K562 (cell line): ENCODE results near the gene CACYBP. TPM values are rescaled to one million over a fixed set of nuclear protein-coding genes. Genes with fewer than 3 reads are reported as not detected.

ENCODE experiments used
- AFF4 ChIP-seq: sonication (generic); formaldehyde crosslinking; IDR thresholded peaks from 2 replicates; pipeline ENCODE4 v1.8.0; 2023; ENCODE audit warnings: mild to moderate bottlenecking, missing genetic modification reagents
- FIP1L1 ChIP-seq: fragments of 200-400 bp; formaldehyde crosslinking; IDR thresholded peaks from 2 replicates; pipeline ENCODE4 v1.6.1; 2018; ENCODE audit warnings: mild to moderate bottlenecking, low read depth, low read length; ENCODE audit not compliant: poor library complexity, severe bottlenecking
- HDGF ChIP-seq: fragments of 450-650 bp; IDR thresholded peaks from 2 replicates; pipeline ENCODE4 v1.6.1; 2016
- HINFP ChIP-seq: fragments of 450-650 bp; conservative IDR thresholded peaks from 2 replicates; pipeline ENCODE4 v1.6.1; 2016; ENCODE audit warnings: missing genetic modification characterization, low read depth, mild to moderate bottlenecking, control low read depth, missing compliant biosample characterization
- MAFK ChIP-seq: IDR thresholded peaks from 2 replicates; pipeline ENCODE4 v1.6.1; 2011; ENCODE audit warnings: low read length, improper control_type of control experiment
- NCOA4 ChIP-seq: fragments of 450-650 bp; IDR thresholded peaks from 2 replicates; pipeline ENCODE4 v1.6.1; 2018; ENCODE audit warnings: mild to moderate bottlenecking; ENCODE audit not compliant: partially characterized antibody
- NFE2L1 ChIP-seq: fragments of 450-650 bp; IDR thresholded peaks from 2 replicates; pipeline ENCODE4 v1.6.1; 2016; ENCODE audit warnings: missing genetic modification characterization, low read depth, mild to moderate bottlenecking, missing compliant biosample characterization, moderate library complexity, borderline replicate concordance
- NKRF ChIP-seq: fragments of 450-650 bp; IDR thresholded peaks from 2 replicates; pipeline ENCODE4 v1.6.1; 2016; ENCODE audit warnings: borderline replicate concordance
- NRF1 ChIP-seq, 2 experiments: fragments of 450-650 bp; IDR thresholded peaks in 1 of 2; conservative IDR thresholded peaks in 1 of 2; 2 replicates each; pipeline ENCODE4 v1.6.1; 2014; ENCODE audit warnings: mild to moderate bottlenecking in 2 of 2
- RAD21 ChIP-seq, 2 experiments: fragments of 250-450 bp in 1 of 2; fragments of 450-650 bp in 1 of 2; sonication (Bioruptor Pico) in 1 of 2; formaldehyde crosslinking in 1 of 2; IDR thresholded peaks in 1 of 2; conservative IDR thresholded peaks in 1 of 2; 2 replicates each; pipeline versions ENCODE4 v1.4.0 to v1.8.0; 2020 to 2022; ENCODE audit warnings: mild to moderate bottlenecking in 2 of 2, moderate library complexity in 1 of 2
- STAT5A ChIP-seq: IDR thresholded peaks from 2 replicates; pipeline ENCODE4 v1.6.1; 2012; ENCODE audit warnings: low read length, inconsistent platforms, borderline replicate concordance
- TEAD4 ChIP-seq, 2 experiments: sonication (generic) in 1 of 2; formaldehyde crosslinking in 1 of 2; IDR thresholded peaks; 2 replicates each; pipeline versions ENCODE4 v1.6.1 to v1.8.0; 2012 to 2022; ENCODE audit warnings: borderline replicate concordance in 1 of 2, inconsistent platforms in 1 of 2, low read length in 1 of 2, mild to moderate bottlenecking in 1 of 2, missing genetic modification reagents in 1 of 2
- ZFP36 ChIP-seq: fragments of 150-350 bp; IDR thresholded peaks from 2 replicates; pipeline ENCODE4 v1.6.1; 2018; ENCODE audit warnings: low read length, low read depth; ENCODE audit not compliant: partially characterized antibody
- polyA plus RNA-seq, 8 experiments: library from polyadenylated mRNA; depleted of rRNA in 4 of 8; stranded (reverse) in 5 of 8; unstranded in 3 of 8; fragments of >200 nt; fragmentation: Nextera tagmentation in 2 of 8; fragmentation: Illumina TruSeq in 1 of 8; extraction: Ambion mirVana in 2 of 8; extraction: Trizol in 1 of 8; gene quantifications; 2 replicates each; pipeline versions ENCODE4 v1.2.1 to v1.2.3, GENCODE V29; 2011 to 2014; ENCODE audit warnings: inconsistent platforms in 1 of 8, missing spikeins in 1 of 8
- total RNA-seq, 7 experiments: library from RNA; depleted of rRNA in 6 of 7; stranded (reverse); fragments of >200 nt in 6 of 7; fragmentation: Illumina TruSeq in 2 of 7; extraction: Trizol in 2 of 7; gene quantifications; 2 replicates each; pipeline versions ENCODE4 v1.2.1 to v1.2.3, GENCODE V29; 2011 to 2021; ENCODE audit warnings: low replicate concordance in 1 of 7
- TF ChIP-seq, protein P1 (sequence below): sonication (generic); formaldehyde crosslinking; IDR thresholded peaks from 2 replicates; pipeline ENCODE4 v1.8.1; 2023; ENCODE audit warnings: mild to moderate bottlenecking, missing genetic modification reagents

Gene CACYBP
- total and polyA plus RNA-seq, 9 of the 15 experiments (the other 6 are each of a cell fraction or from before 2014, with no cell fraction given): 147 to 1,576 (median 488) TPM

DNA sequence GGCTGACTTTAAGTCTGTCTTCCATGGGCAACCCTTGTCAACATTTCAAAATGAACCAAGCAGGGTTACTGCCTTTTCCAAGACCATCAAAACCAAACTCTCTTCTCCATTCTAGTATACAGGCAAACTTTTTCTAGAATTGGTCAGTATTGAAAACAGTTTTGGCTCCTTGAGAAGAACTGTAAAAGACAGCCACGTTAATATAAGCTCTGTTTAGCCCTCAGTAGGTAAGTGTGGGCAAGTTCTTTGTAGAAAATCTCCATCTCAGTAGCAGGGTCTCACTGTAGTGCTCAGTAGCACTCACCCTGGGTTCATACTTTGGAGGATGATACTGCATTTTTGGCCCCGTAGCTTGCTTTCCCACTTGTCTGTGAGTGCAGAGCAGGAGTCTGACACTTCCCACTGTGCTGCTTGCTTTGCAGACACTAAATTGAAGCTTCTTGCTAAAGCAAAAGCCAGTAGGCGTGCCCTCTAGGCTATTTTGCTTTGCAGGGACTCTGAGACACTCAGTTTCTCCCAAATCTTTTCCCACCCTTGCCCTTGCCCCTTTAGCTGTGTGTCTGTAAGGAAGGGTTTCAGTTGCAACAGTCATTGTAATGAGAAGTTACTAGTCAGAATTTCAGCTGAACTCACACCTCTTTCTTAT, 34.3 kb upstream of the CACYBP start (continued):
- TF ChIP-seq HINFP: 0 out of 2 replicates have a peak, but pooled peaks have one; percentile 23
- TF ChIP-seq AFF4: peak; percentile 20; the same call in 1 of the 2 replicates
- peak; percentile 66 for TF ChIP-seq MAFK
- peak; percentile 10; the same call in 1 of the 2 replicates for TF ChIP-seq TEAD4 (IDR thresholded peaks at IDR 0.05; ENCODE audit: low read length)
- no peak for TF ChIP-seq TEAD4 (CRISPR knock-in tag; IDR thresholded peaks at IDR 0.05; ENCODE audit: borderline replicate concordance)
- TF ChIP-seq NCOA4: peak; percentile 10
- TF ChIP-seq HDGF: peak; percentile 89; the same call in 1 of the 2 replicates
- peak in 1 of 2 experiments; percentile 10; a peak in 1 of 4 replicates for TF ChIP-seq RAD21 (CRISPR knock-in tag; conservative IDR thresholded peaks at IDR 0.05 in 1 of 2, IDR thresholded peaks at IDR 0.05 in 1 of 2)
- TF ChIP-seq FIP1L1: no peak
- no peak for TF ChIP-seq STAT5A
- 0 out of 4 replicates have a peak, but pooled peaks of 1 of the 2 experiments have one; percentile 23 for TF ChIP-seq NRF1 (conservative IDR thresholded peaks at IDR 0.05 in 1 of 2, IDR thresholded peaks at IDR 0.05 in 1 of 2)
- peak; percentile 39; the same call in 1 of the 2 replicates for TF ChIP-seq NFE2L1 (tag)
- TF ChIP-seq, protein P1, sequence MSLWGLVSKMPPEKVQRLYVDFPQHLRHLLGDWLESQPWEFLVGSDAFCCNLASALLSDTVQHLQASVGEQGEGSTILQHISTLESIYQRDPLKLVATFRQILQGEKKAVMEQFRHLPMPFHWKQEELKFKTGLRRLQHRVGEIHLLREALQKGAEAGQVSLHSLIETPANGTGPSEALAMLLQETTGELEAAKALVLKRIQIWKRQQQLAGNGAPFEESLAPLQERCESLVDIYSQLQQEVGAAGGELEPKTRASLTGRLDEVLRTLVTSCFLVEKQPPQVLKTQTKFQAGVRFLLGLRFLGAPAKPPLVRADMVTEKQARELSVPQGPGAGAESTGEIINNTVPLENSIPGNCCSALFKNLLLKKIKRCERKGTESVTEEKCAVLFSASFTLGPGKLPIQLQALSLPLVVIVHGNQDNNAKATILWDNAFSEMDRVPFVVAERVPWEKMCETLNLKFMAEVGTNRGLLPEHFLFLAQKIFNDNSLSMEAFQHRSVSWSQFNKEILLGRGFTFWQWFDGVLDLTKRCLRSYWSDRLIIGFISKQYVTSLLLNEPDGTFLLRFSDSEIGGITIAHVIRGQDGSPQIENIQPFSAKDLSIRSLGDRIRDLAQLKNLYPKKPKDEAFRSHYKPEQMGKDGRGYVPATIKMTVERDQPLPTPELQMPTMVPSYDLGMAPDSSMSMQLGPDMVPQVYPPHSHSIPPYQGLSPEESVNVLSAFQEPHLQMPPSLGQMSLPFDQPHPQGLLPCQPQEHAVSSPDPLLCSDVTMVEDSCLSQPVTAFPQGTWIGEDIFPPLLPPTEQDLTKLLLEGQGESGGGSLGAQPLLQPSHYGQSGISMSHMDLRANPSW (CRISPR knock-in tag): 0 out of 2 replicates have a peak, but pooled peaks have one; percentile 65
- no peak for TF ChIP-seq NKRF
- TF ChIP-seq ZFP36: peak; percentile 18
